Stimulated activated CD8-positive, alpha-beta memory T cell treated with anti-CD3 and anti-CD28 coated beads, Interleukin-12 subunit alpha, Interleukin-12 subunit beta, amount 100 ng/mL, for 24 hours (primary cell): ENCODE data around the gene MC4R.
"Not testable (repeated sequence)": the region's sequence is repeated elsewhere in the genome, so short reads cannot be mapped to it uniquely, and the experiment has no call there.

Experiments used
- DNase-seq: peaks from one replicate; pipeline ENCODE4 v3.0.0-alpha.2; 2020; ENCODE audit errors: extremely low read depth

MC4R gene

DNA sequence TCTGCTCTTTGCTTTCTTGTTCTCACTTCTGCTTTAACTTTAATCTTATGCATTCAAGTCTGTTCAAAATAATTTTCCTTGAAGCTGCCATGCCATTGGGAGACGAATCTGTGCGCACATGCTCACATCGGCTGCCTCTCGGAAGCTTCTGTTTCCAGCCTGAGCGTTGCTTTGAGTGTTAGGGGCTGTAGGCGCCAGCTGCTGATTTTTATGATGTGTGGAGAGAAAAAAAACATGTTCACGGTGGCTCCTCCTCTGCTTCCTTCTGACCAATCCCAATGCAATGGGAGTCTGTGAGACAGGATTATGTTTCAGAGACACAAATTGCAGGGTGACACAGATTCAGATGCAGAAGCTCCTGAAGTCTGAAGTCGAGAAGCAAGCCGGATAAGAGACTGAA is at the start of gene MC4R:
Gene MC4R (minus strand): TSS at position 180 of the 400 bp plus-strand sequence. CDS start 426 bp downstream, outside the sequence.
- no peak for DNase-seq

- DNase-seq: not testable (repeated sequence)
Measured at GRCh38 chr18:60422306-60422705, 49.7 kb upstream of the MC4R start.

DNA sequence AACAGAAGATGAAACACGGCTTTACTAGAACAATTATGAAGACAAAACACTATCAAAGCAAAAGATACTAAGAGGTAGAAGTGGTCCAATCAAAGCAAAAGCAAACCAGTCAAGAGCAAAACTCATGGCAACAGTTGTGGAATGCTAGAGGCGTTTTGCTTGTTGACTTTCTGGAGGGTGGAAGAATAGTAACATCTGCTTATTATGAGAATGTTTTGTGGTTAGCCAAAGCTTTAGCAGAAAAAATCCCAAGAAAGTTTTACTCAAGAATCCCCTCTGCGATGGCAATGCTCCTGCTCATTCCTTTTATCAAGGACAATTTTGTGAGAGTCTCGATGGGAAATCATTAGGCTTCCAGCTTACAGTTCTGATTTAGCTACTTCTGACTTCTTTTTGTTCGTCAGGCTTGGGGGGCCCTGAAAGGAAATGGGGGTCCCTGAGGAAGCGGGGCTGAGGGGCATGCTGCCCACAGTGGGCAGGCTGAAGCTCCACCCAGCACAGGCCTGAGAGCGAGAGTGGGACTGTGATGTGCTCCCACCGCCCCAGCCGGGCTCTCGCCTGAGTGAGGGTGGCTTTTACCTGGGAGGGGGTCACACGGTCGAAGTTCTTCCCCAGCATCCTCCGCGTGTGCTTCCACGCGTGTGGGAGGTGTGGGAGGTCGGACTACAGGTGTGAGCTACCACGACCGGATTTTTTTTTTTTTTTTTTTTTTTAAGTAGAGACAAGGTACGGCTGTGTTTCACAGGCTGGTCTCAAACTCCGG is 49.0 kb upstream of the MC4R start:
- no peak for DNase-seq

DNA sequence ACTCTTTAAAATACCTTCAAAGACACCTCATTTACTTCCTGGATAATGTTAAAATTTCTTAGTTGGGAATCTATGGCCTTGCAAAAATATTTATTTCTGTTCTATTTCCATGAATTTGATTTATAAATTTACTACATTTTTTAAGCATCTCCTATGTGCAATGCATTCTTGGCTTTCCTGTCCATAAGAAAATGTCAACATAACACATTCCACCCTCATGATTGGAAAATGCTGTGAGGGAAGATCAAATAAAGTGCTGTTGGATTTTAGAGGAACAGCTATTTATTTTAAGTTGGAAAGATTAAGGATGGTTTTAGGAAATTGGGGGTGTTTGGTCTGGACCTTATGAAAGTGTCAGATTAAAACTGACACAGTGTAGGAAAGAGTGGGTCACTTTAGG is 45.4 kb upstream of the MC4R start:
- no peak for DNase-seq

GRCh38 chr18:60413944-60414547 is 41.5 kb upstream of the MC4R start:
- DNase-seq: no peak

DNA sequence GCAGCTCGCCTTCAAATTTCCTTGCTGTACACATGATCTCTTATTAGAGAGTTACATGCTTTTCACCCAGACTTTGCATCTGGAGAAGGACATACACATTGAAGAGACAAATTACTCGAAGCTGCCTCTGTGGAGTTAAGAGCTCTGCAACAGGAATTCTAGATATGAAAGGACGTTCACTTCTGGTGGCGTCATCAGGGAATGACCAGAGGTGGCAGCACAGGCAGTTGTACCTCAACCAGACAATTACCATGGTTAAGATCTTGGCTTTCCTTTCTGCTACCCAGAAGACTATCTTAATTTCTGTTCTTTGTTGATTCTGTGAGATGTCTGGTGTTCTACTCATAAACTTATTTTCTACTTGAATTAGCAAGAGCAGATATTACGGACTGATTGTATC is 39.1 kb upstream of the MC4R start:
- no peak for DNase-seq

DNA sequence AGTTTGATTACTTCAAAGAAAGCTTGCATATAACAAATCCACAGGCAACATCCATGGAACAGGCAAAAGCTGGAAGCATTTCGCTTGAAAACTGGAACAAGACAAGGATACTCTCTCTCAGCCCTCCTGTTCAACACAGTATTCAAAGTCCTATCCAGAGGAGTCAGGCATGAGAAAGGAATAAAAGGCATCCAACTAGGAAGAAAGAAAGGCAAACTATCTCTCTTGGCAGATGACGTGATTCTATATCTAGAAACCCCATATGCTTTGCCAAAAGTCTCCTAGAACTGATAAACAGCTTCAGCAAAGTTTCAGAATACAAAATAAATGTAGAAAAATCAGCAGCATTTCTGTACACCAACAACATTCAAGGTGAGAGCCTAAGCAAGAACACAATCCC is 34.1 kb upstream of the MC4R start:
- DNase-seq: no peak

- no peak for DNase-seq
Measured at GRCh38 chr18:60404486-60405085, 32.0 kb upstream of the MC4R start.

- DNase-seq: no peak
Measured at GRCh38 chr18:60401346-60401745, 28.8 kb upstream of the MC4R start.

DNA sequence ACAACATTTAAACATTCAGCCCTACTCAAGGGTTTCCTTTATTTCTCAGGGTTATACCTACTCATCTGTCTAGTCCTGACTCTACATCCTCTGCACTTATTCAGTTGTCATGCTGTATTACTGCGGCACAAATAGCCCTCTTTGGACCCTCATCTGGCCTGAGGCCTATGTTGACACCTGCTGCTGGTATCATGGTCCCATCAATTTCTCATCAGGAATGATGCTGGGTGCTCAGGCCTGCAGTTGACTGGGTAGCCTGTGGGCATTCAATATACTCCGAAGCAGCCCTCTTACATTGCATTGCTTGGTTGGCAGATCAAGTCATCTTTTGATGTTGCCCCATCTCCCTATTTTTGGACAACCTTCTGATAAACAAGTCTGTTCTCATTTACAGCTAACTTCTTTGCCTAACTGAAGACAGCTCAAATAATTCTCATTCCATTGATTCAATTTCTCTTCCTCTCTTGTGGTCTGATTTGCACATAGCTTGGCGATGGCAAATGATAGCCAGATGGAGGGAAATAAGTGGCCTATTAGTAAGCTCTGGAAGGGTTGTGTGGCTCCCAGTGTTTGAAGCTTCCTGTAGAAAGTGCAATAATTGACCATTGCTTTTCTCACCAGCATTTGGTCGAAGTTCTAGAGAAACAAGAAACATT is 19.1 kb upstream of the MC4R start:
- DNase-seq: no peak

- DNase-seq: no peak
Measured at GRCh38 chr18:60389314-60389713, 16.7 kb upstream of the MC4R start.

GRCh38 chr18:60385693-60386092 is 13.1 kb upstream of the MC4R start:
- no peak for DNase-seq

DNA sequence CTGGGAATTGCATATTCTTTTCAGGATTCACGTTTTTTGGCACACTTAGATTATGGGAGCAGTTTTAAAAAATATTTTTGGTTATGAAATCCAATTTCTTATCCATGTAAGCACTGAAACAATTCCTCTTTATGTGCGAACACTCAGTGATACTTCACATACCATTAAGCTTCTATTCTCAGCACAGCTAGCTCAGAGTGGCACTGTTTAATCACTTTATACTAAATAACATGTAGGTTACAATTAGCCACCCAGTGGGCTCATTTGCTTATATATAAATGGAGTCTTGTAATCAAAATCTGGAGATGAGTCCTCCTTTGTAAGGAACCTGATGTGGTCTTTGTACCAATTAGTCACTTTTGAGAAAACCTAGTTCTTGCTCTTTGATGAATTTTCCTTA is 11.3 kb upstream of the MC4R start:
- no peak for DNase-seq

DNA sequence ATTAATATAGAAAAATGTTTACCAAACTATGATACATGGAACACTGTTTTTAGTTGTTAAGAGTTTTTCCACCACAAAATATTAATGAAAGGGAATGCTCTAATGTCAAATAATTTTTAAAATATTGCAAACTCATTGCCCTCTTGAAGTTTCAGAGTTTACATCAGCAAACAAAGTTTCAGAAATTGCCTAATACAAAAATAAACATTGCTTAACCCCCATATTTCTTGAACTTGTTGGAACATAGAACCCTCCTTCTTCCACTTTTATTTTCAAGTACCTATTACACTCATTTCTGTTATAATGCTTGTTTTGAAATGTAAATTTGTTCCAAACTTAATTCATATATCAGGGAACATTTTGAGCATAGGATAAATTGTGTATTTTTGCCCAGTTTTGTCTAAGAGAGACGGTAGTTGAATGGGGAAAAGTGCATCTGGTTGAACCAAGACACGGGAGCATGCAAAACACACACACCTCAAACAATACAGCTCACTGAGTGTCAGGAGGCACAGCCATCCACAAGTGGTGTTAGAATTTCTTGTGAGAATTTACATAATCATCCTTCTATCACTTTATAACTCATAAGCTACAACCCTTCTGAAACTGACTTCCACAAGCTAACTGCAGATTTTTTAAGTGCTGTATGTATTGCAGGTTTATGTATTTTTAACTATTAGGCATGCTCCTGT is 5.3 kb upstream of the MC4R start:
- no peak for DNase-seq

DNA sequence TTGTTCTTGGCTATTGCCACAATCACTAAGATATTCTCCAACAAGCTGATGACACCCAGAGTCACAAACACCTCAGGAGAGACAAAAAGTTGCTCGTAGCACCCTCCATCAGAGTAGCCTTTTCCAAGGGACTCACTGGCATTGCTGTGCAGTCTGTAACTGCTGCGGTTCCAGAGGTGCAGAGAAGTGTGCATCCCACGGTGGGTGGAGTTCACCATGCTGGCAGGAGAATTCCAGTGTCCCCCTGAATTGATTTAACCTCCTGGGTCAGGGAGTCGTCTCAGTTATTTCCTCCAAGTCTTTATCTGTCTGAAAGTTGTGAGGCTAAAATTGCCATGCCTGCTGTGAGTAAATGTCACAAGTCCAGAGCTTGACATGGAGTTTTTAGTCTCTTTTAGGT is 443 bp downstream of the MC4R start:
- no peak for DNase-seq

DNA sequence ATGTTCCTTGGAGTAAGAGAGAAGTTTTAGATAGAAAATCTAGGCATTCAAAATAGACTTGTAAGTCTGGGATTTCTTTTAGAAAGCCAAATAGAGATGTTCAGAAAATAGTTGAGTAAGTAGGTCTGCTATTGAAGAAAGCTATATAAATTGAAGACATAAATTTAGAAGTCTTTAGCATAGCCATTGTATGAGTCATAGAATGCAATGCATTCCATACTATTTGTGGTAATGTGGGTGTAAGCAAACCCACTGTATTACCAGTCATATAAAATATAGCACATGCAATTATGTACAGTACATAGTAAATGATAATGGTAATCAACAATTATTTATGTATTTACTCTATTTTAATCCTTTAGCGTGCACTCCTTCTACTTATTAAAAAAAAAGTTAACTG is 14.1 kb downstream of the MC4R start:
- DNase-seq: no peak

- DNase-seq: no peak
Measured at GRCh38 chr18:60350941-60351340, 21.6 kb downstream of the MC4R start.

DNA sequence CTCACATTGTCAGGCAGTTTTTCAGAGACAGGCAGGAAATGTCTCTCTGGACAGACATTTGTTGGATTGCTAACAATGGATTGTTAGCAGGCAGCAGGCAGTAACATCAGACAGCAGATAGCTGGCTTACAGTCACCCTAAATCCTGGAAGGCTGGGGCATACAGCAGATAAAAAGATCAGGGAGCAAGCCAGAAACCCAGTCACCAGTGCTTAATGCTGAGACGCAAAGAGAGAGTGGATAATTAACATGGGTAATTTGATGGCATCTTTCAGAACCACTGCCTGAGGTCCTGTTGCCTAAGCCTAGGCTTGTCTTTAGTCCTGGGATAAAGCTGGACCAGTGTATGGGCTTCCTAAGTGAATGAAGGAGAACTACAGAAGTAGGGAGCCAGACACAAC is 22.4 kb downstream of the MC4R start:
- DNase-seq: no peak

- no peak for DNase-seq
Measured at GRCh38 chr18:60347526-60348045, 25.0 kb downstream of the MC4R start.

DNA sequence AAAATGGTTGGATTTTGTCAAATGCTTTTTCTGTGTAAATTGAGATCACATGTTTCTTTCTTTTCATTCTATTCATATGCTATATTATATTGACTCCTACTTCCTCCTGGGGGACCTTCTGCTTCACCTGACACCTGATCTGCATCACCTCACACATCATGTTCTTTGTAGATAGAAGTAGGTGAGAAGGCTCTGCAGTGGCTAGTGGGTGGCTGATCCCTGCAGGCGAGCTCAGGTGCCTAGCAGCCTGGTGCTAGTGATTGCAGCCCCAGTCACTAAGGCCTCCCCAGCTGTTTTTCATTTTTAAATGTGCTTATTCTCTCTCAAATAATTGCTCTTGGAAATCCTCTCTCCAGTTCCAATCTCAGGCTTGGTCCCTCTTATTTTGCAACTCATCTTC is 33.6 kb downstream of the MC4R start:
- no peak for DNase-seq

- DNase-seq: no peak
Measured at GRCh38 chr18:60331890-60332289, 40.7 kb downstream of the MC4R start.

GRCh38 chr18:60329131-60329530 is 43.4 kb downstream of the MC4R start:
- DNase-seq: no peak
